Right lobe of liver (tissue), 4 donors: ENCODE data around the gene PDGFA.

ENCODE experiments used
- CTCF ChIP-seq, 4 donors: fragments of 200-600 bp in 3 of 4; fragments of 450-650 bp in 1 of 4; IDR thresholded peaks; one replicate each; pipeline versions ENCODE4 v1.5.1 to v1.8.0; 2016 to 2022; ENCODE audit warnings: antibody characterized with exemption in 4 of 4, mild to moderate bottlenecking in 2 of 4
- POLR2A ChIP-seq: fragments of 450-650 bp; IDR thresholded peaks from one replicate; pipeline ENCODE4 v1.6.1; 2017; ENCODE audit warnings: antibody characterized with exemption, mild to moderate bottlenecking
- donor health status: DM: no; HTN: no; CAD: no.
- donor health status: DM: no; HTN: no; CAD: no.
- donor health status: DM: no; HTN: yes; CAD: no.

DNA sequence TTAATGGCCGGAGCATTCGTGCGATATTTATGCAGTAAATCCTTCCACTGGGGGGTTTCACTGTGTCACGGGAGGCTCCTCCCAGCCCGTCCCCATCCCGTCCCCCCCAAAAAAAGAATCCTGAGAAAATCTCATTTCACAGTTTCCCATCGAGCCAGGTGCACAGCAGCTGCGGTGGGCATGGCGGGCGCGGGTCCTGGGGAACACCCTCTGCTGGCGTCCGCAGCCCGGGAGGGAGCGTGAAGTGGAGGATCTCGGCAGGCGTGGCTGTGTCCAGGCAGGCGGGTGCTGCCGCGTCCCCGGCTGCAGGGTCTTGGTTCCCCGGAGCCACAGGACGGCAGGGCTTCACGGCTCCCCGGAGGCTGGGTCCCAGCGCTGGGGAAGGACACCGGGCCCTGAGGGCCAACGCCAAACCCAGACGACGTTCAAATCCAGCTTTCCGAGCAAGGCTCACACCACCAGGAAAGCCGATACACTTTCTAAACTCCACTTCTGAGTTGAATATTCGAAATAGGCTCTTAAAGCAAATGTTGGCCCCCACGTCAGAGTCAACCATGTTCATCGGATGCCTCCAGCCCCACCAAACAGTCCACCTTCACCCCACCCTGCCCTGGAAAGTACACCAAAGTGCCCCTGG, 55.7 kb downstream of the PDGFA start:
- TF ChIP-seq CTCF (IDR thresholded peaks at IDR 0.05) (no peak), POLR2A (no peak)
